Heart left ventricle (tissue), 16 donors: ENCODE measurements around the gene PRKAG2. TPM values are rescaled to one million over a fixed set of nuclear protein-coding genes. Genes with fewer than 3 reads are reported as not detected.

Experiments
- ATAC-seq, 4 donors: fragments of 200-7000 bp; cut with Tn5 transposase; one replicate each; pipeline ENCODE4 v1.9.1; 2020 to 2022; ENCODE audit warnings: moderate library complexity in 4 of 4, mild to moderate bottlenecking in 3 of 4, moderate number of reproducible peaks in 1 of 4
- DNase-seq, 5 donors: peaks; one replicate each; pipeline ENCODE4 v3.0.0-alpha.2; 2020
- H3K27ac ChIP-seq, 12 donors: fragments of 200-600 bp; sonication (generic) in 4 of 12; one replicate each; pipeline versions ENCODE4 v1.5.0 to v1.8.0; 2016 to 2022; ENCODE audit warnings: mild to moderate bottlenecking in 2 of 12
- H3K27me3 ChIP-seq, 9 donors: fragments of 200-600 bp; sonication (generic) in 2 of 9; one replicate each; pipeline versions ENCODE4 v1.5.1 to v1.8.0; 2016 to 2022; ENCODE audit warnings: mild to moderate bottlenecking in 3 of 9
- H3K36me3 ChIP-seq, 9 donors: fragments of 200-600 bp; sonication (generic) in 2 of 9; one replicate each; pipeline versions ENCODE4 v1.5.0 to v1.8.0; 2018 to 2022; ENCODE audit warnings: mild to moderate bottlenecking in 2 of 9
- H3K4me1 ChIP-seq, 12 donors: fragments of 200-600 bp; sonication (generic) in 4 of 12; one replicate each; pipeline versions ENCODE4 v1.5.0 to v1.8.0; 2016 to 2022; ENCODE audit warnings: mild to moderate bottlenecking in 3 of 12
- H3K4me3 ChIP-seq, 12 donors: fragments of 200-600 bp; sonication (generic) in 4 of 12; one replicate each; pipeline versions ENCODE4 v1.5.0 to v1.8.0; 2017 to 2022; ENCODE audit warnings: mild to moderate bottlenecking in 9 of 12, moderate library complexity in 4 of 12
- H3K9me3 ChIP-seq, 12 donors: fragments of 200-600 bp; sonication (generic) in 4 of 12; one replicate each; pipeline versions ENCODE4 v1.5.0 to v1.8.0; 2016 to 2022; ENCODE audit warnings: mild to moderate bottlenecking in 1 of 12
- CTCF ChIP-seq, 12 donors: fragments of 200-600 bp; sonication (generic) in 4 of 12; IDR thresholded peaks; one replicate each; pipeline versions ENCODE4 v1.5.0 to v1.8.0; 2018 to 2022; ENCODE audit warnings: antibody characterized with exemption in 12 of 12, mild to moderate bottlenecking in 5 of 12
- POLR2A ChIP-seq, 2 donors: fragments of 450-650 bp; IDR thresholded peaks; one replicate each; pipeline ENCODE4 v1.6.1; 2017; ENCODE audit warnings: antibody characterized with exemption in 2 of 2, mild to moderate bottlenecking in 2 of 2, moderate library complexity in 2 of 2
- WGBS, 4 donors: extraction: QIAGEN DNeasy Blood & Tissue Kit in 2 of 4; methylation state at CpG; one replicate each; pipeline versions ENCODE4 v1.1.5 to v1.1.7; 2013 to 2018; 5-methylcytosine and 5-hydroxymethylcytosine counted together
- intact Hi-C, 10 donors: fragments of 100-400 bp; cut with DNase I; formaldehyde crosslinking; loops; one replicate each; pipeline versions ENCODE4 v1.11.1 to v1.14.2; 2022
- polyA plus RNA-seq, 2 donors: library from polyadenylated mRNA; stranded (reverse); fragments of 200-250 nt; gene quantifications; one replicate each; pipeline ENCODE4 v1.2.3, GENCODE V29; 2013
- total RNA-seq, 9 donors: library from RNA; depleted of rRNA in 2 of 9; stranded (reverse); fragments of >200 nt in 2 of 9; fragmentation: NEBNext Ultra II Directional in 3 of 9; extraction: Animal tissue kit (Norgen Biotek cat#: 25700) in 3 of 9; gene quantifications; one replicate each; pipeline versions ENCODE4 v1.1.0 to v1.2.4, GENCODE V29; 2016 to 2023
- donor health status: ischemic (EF 13 %, LVEDD 7.1; RV severe dilation, severe dysfunction).
- donor health status: healthy with polysubstance abuse.
- donor health status: DM: no; HTN: yes; CAD: no.
- donor health status: DM: no; HTN: no; CAD: no.
- donor health status: ischemic (EF 25% LVEDD 6.9; RV normal size, moderate dysfunction).
- donor health status: ischemic (EF 25% LVEDD 5.7; RV mildly dilated, moderate dysfunction).
- donor health status: healthy.
- donor health status: DM: yes; HTN: yes; CAD: no.
- donor health status: ischemic (EF 35%, LVEDD 5.7; RV mildly dilated, moderate dysfunction).
- donor health status: nonischemic (EF 11% LVEDD 7.7; RV severe dilation, severe dysfunction).
- donor health status: DM: yes; HTN: yes; CAD: no.
- donor health status: PGD.
- donor health status: ischemic (EF 29% LVEDD 5.4; RV normal size, mild dysfunction).
- donor health status: nonischemic (EF 23%, LVEDD 6.1; RV moderate dilation, normal function).

Gene PRKAG2
- total and polyA plus RNA-seq, 11 donors: 50.2 to 179 (median 108) TPM

- no peaks in the 10 kb centered on the region for H3K36me3 ChIP-seq
- no peaks in the 10 kb centered on the region for H3K9me3 ChIP-seq
- no peaks in the 10 kb centered on the region for H3K27me3 ChIP-seq
- ATAC-seq (peak in 3 of 4 donors; percentile 9 to 30 (median 15)), DNase-seq (no peak)
- TF ChIP-seq POLR2A (IDR thresholded peaks at IDR 0.05): no peak
- no peak for TF ChIP-seq CTCF (IDR thresholded peaks at IDR 0.05)
- 26 to 64% (median 59%) methylated on average over 11 of the region's 11 CpGs for WGBS, 4 donors
- no peak overlapping the region for H3K4me3 ChIP-seq
- peaks cover 0 to 78% (median 20%) of the 10 kb centered on the region in 12 donors for H3K4me1 ChIP-seq
- intact Hi-C loops: no loop called here
- H3K27ac ChIP-seq: peak overlapping the region; percentile 42 to 97 (median 86)
These were observed 155.7 kb downstream of the PRKAG2 start for GRCh38 chr7:151721236-151721635.

DNA sequence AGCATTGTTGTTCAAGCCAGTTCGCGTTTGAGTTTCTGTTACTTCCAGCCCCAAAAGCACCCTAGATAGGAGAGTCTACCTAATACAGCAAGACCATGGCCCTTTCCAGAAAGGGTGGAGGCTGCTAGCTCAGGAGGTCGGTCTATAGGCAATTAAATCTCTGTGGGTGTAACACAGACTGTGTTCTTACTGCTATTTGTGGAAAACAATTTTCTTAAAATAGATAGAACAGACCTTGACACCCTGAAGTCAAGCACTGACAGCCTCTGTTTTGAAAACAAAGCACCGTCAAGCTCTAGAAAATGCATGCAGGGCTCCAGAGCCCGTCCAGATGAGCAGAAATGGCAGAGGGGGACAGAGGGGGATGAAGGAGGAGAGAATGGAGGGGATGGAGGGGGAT, 156.6 kb downstream of the PRKAG2 start:
- Histone ChIP-seq H3K27me3 (no peaks in the 10 kb centered on the region), H3K4me1 (peaks cover 0 to 80% (median 20%) of the 10 kb centered on the region in 12 donors), H3K4me3 (no peak overlapping the region), H3K9me3 (no peaks in the 10 kb centered on the region), H3K27ac (peak overlapping the region; percentile 49 to 97 (median 86)), H3K36me3 (no peaks in the 10 kb centered on the region)
- 35 to 45% (median 40%) methylated on average over 5 of the region's 5 CpGs for WGBS, 4 donors
- ATAC-seq (peak; percentile 8 to 45 (median 32)), DNase-seq (no peak)
- TF ChIP-seq CTCF (IDR thresholded peaks at IDR 0.05): no peak
- peak in 1 of 2 donors; percentile 22 for TF ChIP-seq POLR2A (IDR thresholded peaks at IDR 0.05)
- intact Hi-C loops: no loop called here

DNA sequence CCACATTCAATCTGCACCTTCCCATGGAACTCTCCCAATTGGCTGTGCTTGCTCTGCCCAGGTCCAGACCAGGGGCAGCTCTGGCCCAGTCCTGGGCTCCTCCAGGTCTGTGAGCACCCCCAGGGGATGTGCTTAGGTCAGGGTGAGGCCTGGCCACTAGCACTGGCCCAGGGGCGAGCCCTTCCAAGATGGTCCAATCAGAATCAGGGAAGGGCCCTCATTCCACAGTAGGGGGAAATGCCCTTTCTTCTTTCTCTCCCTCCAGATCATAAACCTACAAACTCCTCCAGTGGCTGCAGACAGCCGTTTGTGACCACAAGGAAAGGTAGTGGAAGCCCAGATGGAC, 157.0 kb downstream of the PRKAG2 start:
- Histone ChIP-seq H3K4me1 (peaks cover 0 to 79% (median 20%) of the 10 kb centered on the region in 12 donors), H3K27me3 (no peaks in the 10 kb centered on the region), H3K27ac (peak overlapping the region; percentile 49 to 97 (median 86)), H3K36me3 (no peaks in the 10 kb centered on the region), H3K9me3 (no peaks in the 10 kb centered on the region), H3K4me3 (no peak overlapping the region)
- ATAC-seq (peak in 2 of 4 donors; percentile 9 to 10), DNase-seq (no peak)
- 53 to 77% (median 57%) methylated on average over 2 of the region's 2 CpGs for WGBS, 4 donors
- no peak for TF ChIP-seq CTCF (IDR thresholded peaks at IDR 0.05)
- TF ChIP-seq POLR2A (IDR thresholded peaks at IDR 0.05): no peak
- intact Hi-C loops: no loop called here

GRCh38 chr7:151719031-151719896, 157.7 kb downstream of the PRKAG2 start:
- H3K9me3 ChIP-seq: no peaks in the 10 kb centered on the region
- no peaks in the 10 kb centered on the region for H3K27me3 ChIP-seq
- no peak for ATAC-seq
- 81 to 85% (median 84%) methylated on average over 20 to 24 of the region's 24 CpGs for WGBS, 4 donors
- no peak for DNase-seq
- H3K4me3 ChIP-seq: no peak overlapping the region
- TF ChIP-seq POLR2A (IDR thresholded peaks at IDR 0.05): no peak
- no peak for TF ChIP-seq CTCF (IDR thresholded peaks at IDR 0.05)
- no peaks in the 10 kb centered on the region for H3K36me3 ChIP-seq
- H3K4me1 ChIP-seq: peaks cover 0 to 79% (median 20%) of the 10 kb centered on the region in 12 donors
- peak overlapping the region; percentile 49 to 97 (median 86) for H3K27ac ChIP-seq
- intact Hi-C loops: no loop called here
